GM23338 (cell line): ENCODE measurements around the gene SMAP2.

Experiments
- EZH2 ChIP-seq: fragments of 200-600 bp; sonication (generic); IDR thresholded peaks from one replicate; pipeline ENCODE4 v1.8.0; 2017; ENCODE audit warnings: antibody characterized with exemption, mild to moderate bottlenecking, low read depth; ENCODE audit not compliant: unreplicated experiment
- POLR2AphosphoS5 ChIP-seq: IDR thresholded peaks from 2 replicates; pipeline ENCODE4 v1.6.1; 2016; ENCODE audit warnings: antibody characterized with exemption, low read depth
- TF ChIP-seq, protein P1 (sequence below): IDR thresholded peaks from 2 replicates; pipeline ENCODE4 v1.6.1; 2016; ENCODE audit warnings: antibody characterized with exemption
- TF ChIP-seq, protein P2 (sequence below), 2 experiments: fragments of 200-600 bp in 1 of 2; sonication (generic) in 1 of 2; conservative IDR thresholded peaks; 2 replicates each; pipeline versions ENCODE4 v1.5.1 to v1.6.1; 2016 to 2017; ENCODE audit warnings: antibody characterized with exemption in 2 of 2, low read depth in 2 of 2, mild to moderate bottlenecking in 2 of 2, moderate library complexity in 1 of 2

DNA sequence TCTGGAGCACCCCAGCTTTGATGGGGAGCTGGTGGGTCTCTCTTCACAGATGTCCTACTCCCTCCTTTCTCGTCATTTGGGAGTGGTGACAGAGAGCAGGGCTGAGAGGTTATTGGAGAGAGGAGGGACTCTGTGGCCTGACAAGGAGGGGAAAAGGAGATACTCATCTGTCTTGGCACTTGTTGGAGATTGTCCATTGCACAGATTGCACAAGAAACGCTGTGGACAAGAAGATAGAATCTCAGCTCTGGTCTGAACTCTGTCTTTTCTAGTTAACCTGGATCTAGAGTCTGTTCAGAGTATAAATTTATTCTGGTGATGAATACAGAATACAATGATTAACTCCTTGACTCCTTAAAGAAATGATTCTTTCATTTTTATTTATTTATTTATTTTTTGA lies 22.4 kb upstream of the SMAP2 start:
- TF ChIP-seq, protein P1, sequence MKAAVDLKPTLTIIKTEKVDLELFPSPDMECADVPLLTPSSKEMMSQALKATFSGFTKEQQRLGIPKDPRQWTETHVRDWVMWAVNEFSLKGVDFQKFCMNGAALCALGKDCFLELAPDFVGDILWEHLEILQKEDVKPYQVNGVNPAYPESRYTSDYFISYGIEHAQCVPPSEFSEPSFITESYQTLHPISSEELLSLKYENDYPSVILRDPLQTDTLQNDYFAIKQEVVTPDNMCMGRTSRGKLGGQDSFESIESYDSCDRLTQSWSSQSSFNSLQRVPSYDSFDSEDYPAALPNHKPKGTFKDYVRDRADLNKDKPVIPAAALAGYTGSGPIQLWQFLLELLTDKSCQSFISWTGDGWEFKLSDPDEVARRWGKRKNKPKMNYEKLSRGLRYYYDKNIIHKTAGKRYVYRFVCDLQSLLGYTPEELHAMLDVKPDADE = no peak
- TF ChIP-seq, protein P2, sequence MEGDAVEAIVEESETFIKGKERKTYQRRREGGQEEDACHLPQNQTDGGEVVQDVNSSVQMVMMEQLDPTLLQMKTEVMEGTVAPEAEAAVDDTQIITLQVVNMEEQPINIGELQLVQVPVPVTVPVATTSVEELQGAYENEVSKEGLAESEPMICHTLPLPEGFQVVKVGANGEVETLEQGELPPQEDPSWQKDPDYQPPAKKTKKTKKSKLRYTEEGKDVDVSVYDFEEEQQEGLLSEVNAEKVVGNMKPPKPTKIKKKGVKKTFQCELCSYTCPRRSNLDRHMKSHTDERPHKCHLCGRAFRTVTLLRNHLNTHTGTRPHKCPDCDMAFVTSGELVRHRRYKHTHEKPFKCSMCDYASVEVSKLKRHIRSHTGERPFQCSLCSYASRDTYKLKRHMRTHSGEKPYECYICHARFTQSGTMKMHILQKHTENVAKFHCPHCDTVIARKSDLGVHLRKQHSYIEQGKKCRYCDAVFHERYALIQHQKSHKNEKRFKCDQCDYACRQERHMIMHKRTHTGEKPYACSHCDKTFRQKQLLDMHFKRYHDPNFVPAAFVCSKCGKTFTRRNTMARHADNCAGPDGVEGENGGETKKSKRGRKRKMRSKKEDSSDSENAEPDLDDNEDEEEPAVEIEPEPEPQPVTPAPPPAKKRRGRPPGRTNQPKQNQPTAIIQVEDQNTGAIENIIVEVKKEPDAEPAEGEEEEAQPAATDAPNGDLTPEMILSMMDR (conservative IDR thresholded peaks at IDR 0.05; ENCODE audit: low read depth in 2 of 2) = no peak
- no peak for TF ChIP-seq POLR2AphosphoS5
- no peak for TF ChIP-seq EZH2
